PFSK-1 (cell line): ENCODE results near the gene CARD9.

Experiments used
- FOXP2 ChIP-seq: optimal IDR thresholded peaks from 2 replicates; pipeline ENCODE3; 2011; ENCODE audit warnings: borderline replicate concordance, control low read depth, inconsistent platforms; ENCODE audit not compliant: insufficient read depth; ENCODE audit errors: extremely low read length, extremely low read depth
- POLR2AphosphoS5 ChIP-seq: IDR thresholded peaks from 2 replicates; pipeline ENCODE4 v1.6.1; 2012; ENCODE audit warnings: low read depth, mild to moderate bottlenecking, control low read depth, low read length, moderate library complexity
- REST ChIP-seq, 2 experiments: IDR thresholded peaks; 2 replicates each; pipeline versions ENCODE4 v1.6.1 to v1.8.0; 2011 to 2012; ENCODE audit warnings: low read depth in 2 of 2, low read length in 2 of 2, control low read depth in 1 of 2, inconsistent platforms in 1 of 2, mild to moderate bottlenecking in 1 of 2, moderate library complexity in 1 of 2; ENCODE audit not compliant: insufficient read depth in 1 of 2
- SIN3A ChIP-seq: IDR thresholded peaks from 2 replicates; pipeline ENCODE4 v1.6.1; 2012; ENCODE audit warnings: mild to moderate bottlenecking, low read length, moderate library complexity, borderline replicate concordance; ENCODE audit not compliant: insufficient read depth
- TAF1 ChIP-seq: IDR thresholded peaks from 2 replicates; pipeline ENCODE4 v1.6.1; 2012; ENCODE audit warnings: low read length, control low read depth, borderline replicate concordance; ENCODE audit not compliant: insufficient read depth

CARD9 gene

GRCh38 chr9:136392538-136393449 lies 19.3 kb upstream of the CARD9 start:
- TF ChIP-seq TAF1 (no peak), FOXP2 (no peak), POLR2AphosphoS5 (no peak), REST (IDR thresholded peaks at IDR 0.05; ENCODE audit: insufficient read depth in 1 of 2, low read depth in 2 of 2, low read length in 2 of 2) (no peak), SIN3A (no peak)

GRCh38 chr9:136391737-136392537 lies 18.5 kb upstream of the CARD9 start:
- TF ChIP-seq FOXP2 (no peak), SIN3A (no peak)

- TF ChIP-seq SIN3A (no peak), FOXP2 (no peak), POLR2AphosphoS5 (no peak), REST (IDR thresholded peaks at IDR 0.05; ENCODE audit: insufficient read depth in 1 of 2, low read depth in 2 of 2, low read length in 2 of 2) (no peak), TAF1 (no peak)
Measured at GRCh38 chr9:136389396-136389795, 15.9 kb upstream of the CARD9 start.

- TF ChIP-seq SIN3A (no peak), TAF1 (no peak), FOXP2 (no peak), REST (IDR thresholded peaks at IDR 0.05; ENCODE audit: insufficient read depth in 1 of 2, low read depth in 2 of 2, low read length in 2 of 2) (no peak), POLR2AphosphoS5 (no peak)
Measured at GRCh38 chr9:136387217-136387616, 13.7 kb upstream of the CARD9 start.

- TF ChIP-seq POLR2AphosphoS5, result no peak
- no peak for TF ChIP-seq REST (IDR thresholded peaks at IDR 0.05; ENCODE audit: insufficient read depth in 1 of 2, low read depth in 2 of 2, low read length in 2 of 2)
- no peak for TF ChIP-seq FOXP2
- no peak for TF ChIP-seq SIN3A
- TF ChIP-seq TAF1, result no peak
Measured at GRCh38 chr9:136386018-136386417, 12.5 kb upstream of the CARD9 start.
